WTC11 (cell line): Measurements from ENCODE around the gene CDK5RAP2. TPM values are rescaled to one million over a fixed set of nuclear protein-coding genes. Genes with fewer than 3 reads are reported as not detected.

ENCODE experiments used
- ATAC-seq: fragments of 200-7000 bp; cut with Tn5 transposase; 2 replicates; pipeline ENCODE4 v1.10.0; 2021; ENCODE audit warnings: mild to moderate bottlenecking, moderate library complexity
- CTCF ChIA-PET: fragments of 300-600 bp; sonication (Branson Sonifier 250); formaldehyde crosslinking; loops from one replicate; lab custom pipeline; 2021; ENCODE audit warnings: antibody characterized with exemption; lab: Charles Lee
- POLR2A ChIA-PET: fragments of 350-600 bp; sonication (Branson Sonifier 250); formaldehyde crosslinking; loops from one replicate; lab custom pipeline; 2021; ENCODE audit warnings: antibody characterized with exemption; lab: Charles Lee
- DNase-seq: peaks from one replicate; pipeline ENCODE4 v3.0.0; 2021; ENCODE audit warnings: low spot score
- H3K27ac Mint-ChIP-seq: 2 replicates; pipeline ENCODE4 v1.8.0; 2021; ENCODE audit warnings: mixed read lengths
- H3K27me3 Mint-ChIP-seq: 2 replicates; pipeline ENCODE4 v1.8.0; 2021; ENCODE audit warnings: low read depth, mild to moderate bottlenecking, moderate library complexity, mixed read lengths
- H3K36me3 Mint-ChIP-seq: 2 replicates; pipeline ENCODE4 v1.8.0; 2021; ENCODE audit warnings: mixed read lengths
- H3K4me1 Mint-ChIP-seq: 2 replicates; pipeline ENCODE4 v1.8.0; 2022; ENCODE audit warnings: mixed read lengths
- H3K4me3 Mint-ChIP-seq: 2 replicates; pipeline ENCODE4 v1.8.0; 2021; ENCODE audit warnings: mild to moderate bottlenecking, moderate library complexity, mixed read lengths
- H3K9me3 Mint-ChIP-seq: 2 replicates; pipeline ENCODE4 v1.8.0; 2021; ENCODE audit warnings: mixed read lengths
- CREB1 ChIP-seq: sonication (generic); formaldehyde crosslinking; IDR thresholded peaks from 2 replicates; pipeline ENCODE4 v1.8.0; 2023; ENCODE audit warnings: mild to moderate bottlenecking, missing genetic modification reagents
- ELF4 ChIP-seq: sonication (generic); formaldehyde crosslinking; IDR thresholded peaks from 2 replicates; pipeline ENCODE4 v1.8.1; 2022; ENCODE audit warnings: low read depth, mild to moderate bottlenecking, moderate library complexity, missing genetic modification reagents
- FOXJ3 ChIP-seq: sonication (generic); formaldehyde crosslinking; IDR thresholded peaks from 2 replicates; pipeline ENCODE4 v1.9.0; 2021; ENCODE audit warnings: missing genetic modification reagents, mild to moderate bottlenecking, borderline replicate concordance
- GRHL2 ChIP-seq: fragments of 250-450 bp; sonication (Bioruptor Pico); IDR thresholded peaks from 2 replicates; pipeline ENCODE4 v1.8.0; 2022; ENCODE audit warnings: mild to moderate bottlenecking, moderate library complexity; ENCODE audit not compliant: insufficient replicate concordance, severe bottlenecking
- HMGA2 ChIP-seq: fragments of 250-450 bp; sonication (Bioruptor Pico); IDR thresholded peaks from 2 replicates; pipeline ENCODE4 v1.4.0; 2021; ENCODE audit warnings: mild to moderate bottlenecking, moderate library complexity
- JAZF1 ChIP-seq: fragments of 250-450 bp; sonication (Bioruptor Pico); IDR thresholded peaks from 2 replicates; pipeline ENCODE4 v1.9.0; 2021; ENCODE audit warnings: moderate library complexity, mild to moderate bottlenecking, inconsistent platforms
- MXD4 ChIP-seq: fragments of 250-450 bp; sonication (Bioruptor Pico); IDR thresholded peaks from 2 replicates; pipeline ENCODE4 v1.8.0; 2021; ENCODE audit warnings: mild to moderate bottlenecking, moderate library complexity, borderline replicate concordance
- NFATC4 ChIP-seq: fragments of 250-450 bp; sonication (Bioruptor Pico); IDR thresholded peaks from 2 replicates; pipeline ENCODE4 v1.9.0; 2021; ENCODE audit warnings: mild to moderate bottlenecking
- SMAD3 ChIP-seq: sonication (generic); formaldehyde crosslinking; IDR thresholded peaks from 2 replicates; pipeline ENCODE4 v1.8.0; 2022; ENCODE audit warnings: missing genetic modification reagents, mild to moderate bottlenecking, borderline replicate concordance
- SMAD4 ChIP-seq: sonication (generic); formaldehyde crosslinking; IDR thresholded peaks from 2 replicates; pipeline ENCODE4 v1.8.0; 2022; ENCODE audit warnings: mild to moderate bottlenecking, missing genetic modification reagents
- SP1 ChIP-seq: sonication (generic); formaldehyde crosslinking; conservative IDR thresholded peaks from 2 replicates; pipeline ENCODE4 v1.8.1; 2022; ENCODE audit warnings: missing genetic modification reagents
- ZNF416 ChIP-seq: fragments of 250-450 bp; sonication (Bioruptor Pico); IDR thresholded peaks from 2 replicates; pipeline ENCODE4 v1.9.0; 2021; ENCODE audit warnings: mild to moderate bottlenecking, inconsistent platforms
- total RNA-seq: library from RNA; stranded (reverse); gene quantifications from 3 replicates; pipeline ENCODE4 v1.2.3, GENCODE V29; 2021
- TF ChIP-seq, protein P1 (sequence below): sonication (generic); formaldehyde crosslinking; IDR thresholded peaks from 2 replicates; pipeline ENCODE4 v1.8.1; 2022; ENCODE audit warnings: mild to moderate bottlenecking, missing genetic modification reagents, moderate library complexity, borderline replicate concordance
- TF ChIP-seq, protein P2 (sequence below): fragments of 250-450 bp; sonication (Bioruptor Pico); IDR thresholded peaks from 2 replicates; pipeline ENCODE4 v1.8.0; 2021; ENCODE audit warnings: mild to moderate bottlenecking
- TF ChIP-seq, protein P3 (sequence below): sonication (generic); formaldehyde crosslinking; IDR thresholded peaks from 2 replicates; pipeline ENCODE4 v1.8.1; 2023; ENCODE audit warnings: mild to moderate bottlenecking, missing genetic modification reagents, moderate library complexity
- TF ChIP-seq, protein P4 (sequence below): sonication (generic); formaldehyde crosslinking; IDR thresholded peaks from 2 replicates; pipeline ENCODE4 v1.8.1; 2023; ENCODE audit warnings: mild to moderate bottlenecking, missing genetic modification reagents, borderline replicate concordance
- TF ChIP-seq, protein P5 (sequence below): sonication (generic); formaldehyde crosslinking; IDR thresholded peaks from 2 replicates; pipeline ENCODE4 v1.8.0; 2022; ENCODE audit warnings: mild to moderate bottlenecking, missing genetic modification reagents
- TF ChIP-seq, protein P6 (sequence below): sonication (generic); formaldehyde crosslinking; IDR thresholded peaks from 2 replicates; pipeline ENCODE4 v1.8.1; 2023; ENCODE audit warnings: mild to moderate bottlenecking, missing genetic modification reagents

The CDK5RAP2 gene
- total RNA-seq, 1 experiment from 2014 or later, result 48.3 TPM

DNA sequence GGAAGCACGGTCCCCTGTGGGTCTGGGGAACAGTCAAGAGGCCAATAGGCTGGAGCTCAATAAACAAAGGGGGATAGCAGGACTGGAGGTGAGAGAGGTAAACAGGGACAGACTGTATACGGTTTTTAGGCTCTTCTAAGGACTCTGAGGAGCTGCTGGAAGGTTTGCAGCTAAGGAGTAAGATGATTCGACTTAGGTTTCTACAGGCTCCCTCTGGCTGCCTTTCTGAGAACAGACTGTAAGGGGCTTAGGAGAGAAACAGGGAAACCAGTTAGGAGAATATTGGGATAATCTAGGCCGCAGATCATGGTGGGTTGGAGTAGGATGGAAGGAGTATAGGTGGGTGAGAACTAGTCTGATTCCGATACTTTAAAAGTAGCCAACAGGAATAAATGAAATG, 10.4 kb downstream of the CDK5RAP2 start (continued):
- TF ChIP-seq JAZF1 (CRISPR knock-in tag), result no peak

DNA sequence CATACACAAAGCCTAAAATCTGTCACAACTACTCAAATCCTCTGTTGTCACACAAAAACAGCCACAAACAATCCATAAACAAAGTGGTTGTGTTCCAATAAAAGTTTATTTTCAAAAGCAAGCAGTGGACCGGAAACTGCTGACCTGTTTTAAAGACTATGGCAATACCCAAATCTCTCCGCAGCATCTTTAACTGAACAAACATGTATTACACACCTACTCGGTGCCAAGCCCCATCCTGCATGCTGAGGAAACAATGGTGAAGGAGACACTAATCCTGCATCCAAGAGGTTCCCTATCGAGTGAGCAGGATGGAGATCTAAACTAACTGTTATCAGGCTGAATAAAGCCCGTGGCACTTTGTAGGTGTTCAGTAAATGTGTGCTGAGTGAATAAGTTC, 11.2 kb downstream of the CDK5RAP2 start:
- Mint-ChIP-seq H3K36me3 (peaks cover 53% of the 10 kb centered on the region), H3K27ac (no peak overlapping the region), H3K27me3 (no peaks in the 10 kb centered on the region), H3K4me1 (no peaks in the 10 kb centered on the region), H3K9me3 (no peaks in the 10 kb centered on the region)
- DNase-seq, result no peak
- no peak for TF ChIP-seq GRHL2 (CRISPR knock-in tag)
- TF ChIP-seq, protein P1, sequence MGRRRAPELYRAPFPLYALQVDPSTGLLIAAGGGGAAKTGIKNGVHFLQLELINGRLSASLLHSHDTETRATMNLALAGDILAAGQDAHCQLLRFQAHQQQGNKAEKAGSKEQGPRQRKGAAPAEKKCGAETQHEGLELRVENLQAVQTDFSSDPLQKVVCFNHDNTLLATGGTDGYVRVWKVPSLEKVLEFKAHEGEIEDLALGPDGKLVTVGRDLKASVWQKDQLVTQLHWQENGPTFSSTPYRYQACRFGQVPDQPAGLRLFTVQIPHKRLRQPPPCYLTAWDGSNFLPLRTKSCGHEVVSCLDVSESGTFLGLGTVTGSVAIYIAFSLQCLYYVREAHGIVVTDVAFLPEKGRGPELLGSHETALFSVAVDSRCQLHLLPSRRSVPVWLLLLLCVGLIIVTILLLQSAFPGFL (CRISPR knock-in tag), result no peak
- TF ChIP-seq, protein P2, sequence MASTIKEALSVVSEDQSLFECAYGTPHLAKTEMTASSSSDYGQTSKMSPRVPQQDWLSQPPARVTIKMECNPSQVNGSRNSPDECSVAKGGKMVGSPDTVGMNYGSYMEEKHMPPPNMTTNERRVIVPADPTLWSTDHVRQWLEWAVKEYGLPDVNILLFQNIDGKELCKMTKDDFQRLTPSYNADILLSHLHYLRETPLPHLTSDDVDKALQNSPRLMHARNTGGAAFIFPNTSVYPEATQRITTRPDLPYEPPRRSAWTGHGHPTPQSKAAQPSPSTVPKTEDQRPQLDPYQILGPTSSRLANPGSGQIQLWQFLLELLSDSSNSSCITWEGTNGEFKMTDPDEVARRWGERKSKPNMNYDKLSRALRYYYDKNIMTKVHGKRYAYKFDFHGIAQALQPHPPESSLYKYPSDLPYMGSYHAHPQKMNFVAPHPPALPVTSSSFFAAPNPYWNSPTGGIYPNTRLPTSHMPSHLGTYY, result no peak
- TF ChIP-seq SP1 (CRISPR knock-in tag), result no peak
- TF ChIP-seq ZNF416 (CRISPR knock-in tag), result no peak
- TF ChIP-seq, protein P3, sequence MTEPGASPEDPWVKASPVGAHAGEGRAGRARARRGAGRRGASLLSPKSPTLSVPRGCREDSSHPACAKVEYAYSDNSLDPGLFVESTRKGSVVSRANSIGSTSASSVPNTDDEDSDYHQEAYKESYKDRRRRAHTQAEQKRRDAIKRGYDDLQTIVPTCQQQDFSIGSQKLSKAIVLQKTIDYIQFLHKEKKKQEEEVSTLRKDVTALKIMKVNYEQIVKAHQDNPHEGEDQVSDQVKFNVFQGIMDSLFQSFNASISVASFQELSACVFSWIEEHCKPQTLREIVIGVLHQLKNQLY (CRISPR knock-in tag), result no peak
- TF ChIP-seq, protein P4, sequence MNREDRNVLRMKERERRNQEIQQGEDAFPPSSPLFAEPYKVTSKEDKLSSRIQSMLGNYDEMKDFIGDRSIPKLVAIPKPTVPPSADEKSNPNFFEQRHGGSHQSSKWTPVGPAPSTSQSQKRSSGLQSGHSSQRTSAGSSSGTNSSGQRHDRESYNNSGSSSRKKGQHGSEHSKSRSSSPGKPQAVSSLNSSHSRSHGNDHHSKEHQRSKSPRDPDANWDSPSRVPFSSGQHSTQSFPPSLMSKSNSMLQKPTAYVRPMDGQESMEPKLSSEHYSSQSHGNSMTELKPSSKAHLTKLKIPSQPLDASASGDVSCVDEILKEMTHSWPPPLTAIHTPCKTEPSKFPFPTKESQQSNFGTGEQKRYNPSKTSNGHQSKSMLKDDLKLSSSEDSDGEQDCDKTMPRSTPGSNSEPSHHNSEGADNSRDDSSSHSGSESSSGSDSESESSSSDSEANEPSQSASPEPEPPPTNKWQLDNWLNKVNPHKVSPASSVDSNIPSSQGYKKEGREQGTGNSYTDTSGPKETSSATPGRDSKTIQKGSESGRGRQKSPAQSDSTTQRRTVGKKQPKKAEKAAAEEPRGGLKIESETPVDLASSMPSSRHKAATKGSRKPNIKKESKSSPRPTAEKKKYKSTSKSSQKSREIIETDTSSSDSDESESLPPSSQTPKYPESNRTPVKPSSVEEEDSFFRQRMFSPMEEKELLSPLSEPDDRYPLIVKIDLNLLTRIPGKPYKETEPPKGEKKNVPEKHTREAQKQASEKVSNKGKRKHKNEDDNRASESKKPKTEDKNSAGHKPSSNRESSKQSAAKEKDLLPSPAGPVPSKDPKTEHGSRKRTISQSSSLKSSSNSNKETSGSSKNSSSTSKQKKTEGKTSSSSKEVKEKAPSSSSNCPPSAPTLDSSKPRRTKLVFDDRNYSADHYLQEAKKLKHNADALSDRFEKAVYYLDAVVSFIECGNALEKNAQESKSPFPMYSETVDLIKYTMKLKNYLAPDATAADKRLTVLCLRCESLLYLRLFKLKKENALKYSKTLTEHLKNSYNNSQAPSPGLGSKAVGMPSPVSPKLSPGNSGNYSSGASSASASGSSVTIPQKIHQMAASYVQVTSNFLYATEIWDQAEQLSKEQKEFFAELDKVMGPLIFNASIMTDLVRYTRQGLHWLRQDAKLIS (CRISPR knock-in tag), result no peak
- TF ChIP-seq ELF4 (CRISPR knock-in tag), result no peak
- TF ChIP-seq FOXJ3 (CRISPR knock-in tag), result no peak
- TF ChIP-seq SMAD3 (CRISPR knock-in tag), result no peak
- TF ChIP-seq HMGA2 (CRISPR knock-in tag), result no peak
- TF ChIP-seq, protein P5, sequence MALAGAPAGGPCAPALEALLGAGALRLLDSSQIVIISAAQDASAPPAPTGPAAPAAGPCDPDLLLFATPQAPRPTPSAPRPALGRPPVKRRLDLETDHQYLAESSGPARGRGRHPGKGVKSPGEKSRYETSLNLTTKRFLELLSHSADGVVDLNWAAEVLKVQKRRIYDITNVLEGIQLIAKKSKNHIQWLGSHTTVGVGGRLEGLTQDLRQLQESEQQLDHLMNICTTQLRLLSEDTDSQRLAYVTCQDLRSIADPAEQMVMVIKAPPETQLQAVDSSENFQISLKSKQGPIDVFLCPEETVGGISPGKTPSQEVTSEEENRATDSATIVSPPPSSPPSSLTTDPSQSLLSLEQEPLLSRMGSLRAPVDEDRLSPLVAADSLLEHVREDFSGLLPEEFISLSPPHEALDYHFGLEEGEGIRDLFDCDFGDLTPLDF, result no peak
- TF ChIP-seq MXD4 (CRISPR knock-in tag), result no peak
- TF ChIP-seq CREB1 (CRISPR knock-in tag), result no peak
- TF ChIP-seq NFATC4 (CRISPR knock-in tag), result no peak
- no peak for TF ChIP-seq SMAD4
- TF ChIP-seq, protein P6, sequence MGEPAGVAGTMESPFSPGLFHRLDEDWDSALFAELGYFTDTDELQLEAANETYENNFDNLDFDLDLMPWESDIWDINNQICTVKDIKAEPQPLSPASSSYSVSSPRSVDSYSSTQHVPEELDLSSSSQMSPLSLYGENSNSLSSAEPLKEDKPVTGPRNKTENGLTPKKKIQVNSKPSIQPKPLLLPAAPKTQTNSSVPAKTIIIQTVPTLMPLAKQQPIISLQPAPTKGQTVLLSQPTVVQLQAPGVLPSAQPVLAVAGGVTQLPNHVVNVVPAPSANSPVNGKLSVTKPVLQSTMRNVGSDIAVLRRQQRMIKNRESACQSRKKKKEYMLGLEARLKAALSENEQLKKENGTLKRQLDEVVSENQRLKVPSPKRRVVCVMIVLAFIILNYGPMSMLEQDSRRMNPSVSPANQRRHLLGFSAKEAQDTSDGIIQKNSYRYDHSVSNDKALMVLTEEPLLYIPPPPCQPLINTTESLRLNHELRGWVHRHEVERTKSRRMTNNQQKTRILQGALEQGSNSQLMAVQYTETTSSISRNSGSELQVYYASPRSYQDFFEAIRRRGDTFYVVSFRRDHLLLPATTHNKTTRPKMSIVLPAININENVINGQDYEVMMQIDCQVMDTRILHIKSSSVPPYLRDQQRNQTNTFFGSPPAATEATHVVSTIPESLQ, result no peak
- TF ChIP-seq, all 79 proteins: peak for 0
- ChIA-PET CTCF (no interaction called here), POLR2A (no interaction called here)
- H3K4me3 Mint-ChIP-seq, result no peak overlapping the region
- no peak for ATAC-seq
